GM23338 (cell line): ENCODE results near the gene RNF2. TPM values are rescaled to one million over a fixed set of nuclear protein-coding genes. Genes with fewer than 3 reads are reported as not detected.

Source experiments
- CREB1 ChIP-seq: fragments of 250-450 bp; sonication (Bioruptor Pico); IDR thresholded peaks from 2 replicates; pipeline ENCODE4 v1.5.0; 2020; ENCODE audit warnings: low read depth, mild to moderate bottlenecking, moderate library complexity
- JUNB ChIP-seq: IDR thresholded peaks from one replicate; pipeline ENCODE4 v1.6.1; 2016; ENCODE audit warnings: antibody characterized with exemption; ENCODE audit not compliant: unreplicated experiment
- STAT1 ChIP-seq: IDR thresholded peaks from one replicate; pipeline ENCODE4 v1.6.1; 2016; ENCODE audit warnings: antibody characterized with exemption; ENCODE audit not compliant: unreplicated experiment
- ZNF114 ChIP-seq: fragments of 250-450 bp; sonication (Bioruptor Pico); IDR thresholded peaks from 2 replicates; pipeline ENCODE4 v1.5.0; 2020; ENCODE audit warnings: mild to moderate bottlenecking, moderate library complexity
- ZNF331 ChIP-seq: fragments of 250-450 bp; sonication (Bioruptor Pico); IDR thresholded peaks from 2 replicates; pipeline ENCODE4 v1.5.0; 2020; ENCODE audit warnings: low read depth, mild to moderate bottlenecking, moderate library complexity
- polyA plus RNA-seq: library from polyadenylated mRNA; unstranded; fragments of >200 nt; fragmentation: Nextera tagmentation; extraction: Ambion mirVana; gene quantifications from 2 replicates; pipeline ENCODE4 v1.2.1, GENCODE V29; 2016
- total RNA-seq: library from RNA; depleted of rRNA; stranded (reverse); fragments of >200 nt; shearing (Covaris generic); gene quantifications from 2 replicates; pipeline ENCODE4 v1.2.3, GENCODE V29; 2014
- TF ChIP-seq, protein P1 (sequence below): fragments of 250-450 bp; sonication (Bioruptor Pico); IDR thresholded peaks from 2 replicates; pipeline ENCODE4 v1.5.0; 2020; ENCODE audit warnings: mild to moderate bottlenecking, moderate library complexity
- TF ChIP-seq, protein P2 (sequence below): IDR thresholded peaks from one replicate; pipeline ENCODE4 v1.6.1; 2018; ENCODE audit warnings: antibody characterized with exemption; ENCODE audit not compliant: unreplicated experiment
- TF ChIP-seq, protein P3 (sequence below), 2 experiments: fragments of 200-600 bp in 1 of 2; sonication (generic) in 1 of 2; conservative IDR thresholded peaks; 2 replicates each; pipeline versions ENCODE4 v1.5.1 to v1.6.1; 2016 to 2017; ENCODE audit warnings: antibody characterized with exemption in 2 of 2, low read depth in 2 of 2, mild to moderate bottlenecking in 2 of 2, moderate library complexity in 1 of 2

The RNF2 gene
- total and polyA plus RNA-seq, 2 experiments from 2014 or later: 33.3 to 51.4 TPM

DNA sequence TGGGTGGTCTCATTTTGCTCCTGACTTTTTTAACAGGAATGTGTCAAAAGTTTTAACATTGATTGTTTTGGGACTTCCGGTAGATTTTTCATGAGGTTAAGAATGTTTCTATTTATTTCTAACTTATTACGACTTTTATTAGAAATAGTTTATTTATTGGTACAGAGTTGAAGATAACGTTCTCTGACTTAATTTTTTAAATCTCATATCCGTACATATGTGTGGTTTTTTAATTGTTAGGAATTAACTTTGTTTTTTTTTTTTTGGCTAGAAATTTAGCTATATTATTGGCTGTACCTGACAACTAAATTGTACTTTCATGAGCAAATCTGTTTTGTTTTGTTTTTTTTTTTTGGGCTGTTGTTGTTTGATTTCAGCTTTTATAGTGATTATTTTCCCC, 32.0 kb downstream of the RNF2 start (continued):
- TF ChIP-seq, protein P1, sequence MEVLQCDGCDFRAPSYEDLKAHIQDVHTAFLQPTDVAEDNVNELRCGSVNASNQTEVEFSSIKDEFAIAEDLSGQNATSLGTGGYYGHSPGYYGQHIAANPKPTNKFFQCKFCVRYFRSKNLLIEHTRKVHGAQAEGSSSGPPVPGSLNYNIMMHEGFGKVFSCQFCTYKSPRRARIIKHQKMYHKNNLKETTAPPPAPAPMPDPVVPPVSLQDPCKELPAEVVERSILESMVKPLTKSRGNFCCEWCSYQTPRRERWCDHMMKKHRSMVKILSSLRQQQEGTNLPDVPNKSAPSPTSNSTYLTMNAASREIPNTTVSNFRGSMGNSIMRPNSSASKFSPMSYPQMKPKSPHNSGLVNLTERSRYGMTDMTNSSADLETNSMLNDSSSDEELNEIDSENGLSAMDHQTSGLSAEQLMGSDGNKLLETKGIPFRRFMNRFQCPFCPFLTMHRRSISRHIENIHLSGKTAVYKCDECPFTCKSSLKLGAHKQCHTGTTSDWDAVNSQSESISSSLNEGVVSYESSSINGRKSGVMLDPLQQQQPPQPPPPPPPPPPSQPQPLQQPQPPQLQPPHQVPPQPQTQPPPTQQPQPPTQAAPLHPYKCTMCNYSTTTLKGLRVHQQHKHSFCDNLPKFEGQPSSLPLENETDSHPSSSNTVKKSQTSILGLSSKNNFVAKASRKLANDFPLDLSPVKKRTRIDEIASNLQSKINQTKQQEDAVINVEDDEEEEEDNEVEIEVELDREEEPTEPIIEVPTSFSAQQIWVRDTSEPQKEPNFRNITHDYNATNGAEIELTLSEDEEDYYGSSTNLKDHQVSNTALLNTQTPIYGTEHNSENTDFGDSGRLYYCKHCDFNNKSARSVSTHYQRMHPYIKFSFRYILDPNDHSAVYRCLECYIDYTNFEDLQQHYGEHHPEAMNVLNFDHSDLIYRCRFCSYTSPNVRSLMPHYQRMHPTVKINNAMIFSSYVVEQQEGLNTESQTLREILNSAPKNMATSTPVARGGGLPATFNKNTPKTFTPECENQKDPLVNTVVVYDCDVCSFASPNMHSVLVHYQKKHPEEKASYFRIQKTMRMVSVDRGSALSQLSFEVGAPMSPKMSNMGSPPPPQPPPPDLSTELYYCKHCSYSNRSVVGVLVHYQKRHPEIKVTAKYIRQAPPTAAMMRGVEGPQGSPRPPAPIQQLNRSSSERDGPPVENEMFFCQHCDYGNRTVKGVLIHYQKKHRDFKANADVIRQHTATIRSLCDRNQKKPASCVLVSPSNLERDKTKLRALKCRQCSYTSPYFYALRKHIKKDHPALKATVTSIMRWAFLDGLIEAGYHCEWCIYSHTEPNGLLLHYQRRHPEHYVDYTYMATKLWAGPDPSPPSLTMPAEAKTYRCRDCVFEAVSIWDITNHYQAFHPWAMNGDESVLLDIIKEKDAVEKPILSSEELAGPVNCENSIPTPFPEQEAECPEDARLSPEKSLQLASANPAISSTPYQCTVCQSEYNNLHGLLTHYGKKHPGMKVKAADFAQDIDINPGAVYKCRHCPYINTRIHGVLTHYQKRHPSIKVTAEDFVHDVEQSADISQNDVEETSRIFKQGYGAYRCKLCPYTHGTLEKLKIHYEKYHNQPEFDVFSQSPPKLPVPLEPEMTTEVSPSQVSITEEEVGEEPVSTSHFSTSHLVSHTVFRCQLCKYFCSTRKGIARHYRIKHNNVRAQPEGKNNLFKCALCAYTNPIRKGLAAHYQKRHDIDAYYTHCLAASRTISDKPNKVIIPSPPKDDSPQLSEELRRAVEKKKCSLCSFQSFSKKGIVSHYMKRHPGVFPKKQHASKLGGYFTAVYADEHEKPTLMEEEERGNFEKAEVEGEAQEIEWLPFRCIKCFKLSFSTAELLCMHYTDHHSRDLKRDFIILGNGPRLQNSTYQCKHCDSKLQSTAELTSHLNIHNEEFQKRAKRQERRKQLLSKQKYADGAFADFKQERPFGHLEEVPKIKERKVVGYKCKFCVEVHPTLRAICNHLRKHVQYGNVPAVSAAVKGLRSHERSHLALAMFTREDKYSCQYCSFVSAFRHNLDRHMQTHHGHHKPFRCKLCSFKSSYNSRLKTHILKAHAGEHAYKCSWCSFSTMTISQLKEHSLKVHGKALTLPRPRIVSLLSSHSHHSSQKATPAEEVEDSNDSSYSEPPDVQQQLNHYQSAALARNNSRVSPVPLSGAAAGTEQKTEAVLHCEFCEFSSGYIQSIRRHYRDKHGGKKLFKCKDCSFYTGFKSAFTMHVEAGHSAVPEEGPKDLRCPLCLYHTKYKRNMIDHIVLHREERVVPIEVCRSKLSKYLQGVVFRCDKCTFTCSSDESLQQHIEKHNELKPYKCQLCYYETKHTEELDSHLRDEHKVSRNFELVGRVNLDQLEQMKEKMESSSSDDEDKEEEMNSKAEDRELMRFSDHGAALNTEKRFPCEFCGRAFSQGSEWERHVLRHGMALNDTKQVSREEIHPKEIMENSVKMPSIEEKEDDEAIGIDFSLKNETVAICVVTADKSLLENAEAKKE: no peak
- no peak for TF ChIP-seq STAT1
- TF ChIP-seq CREB1: no peak
- TF ChIP-seq, protein P2, sequence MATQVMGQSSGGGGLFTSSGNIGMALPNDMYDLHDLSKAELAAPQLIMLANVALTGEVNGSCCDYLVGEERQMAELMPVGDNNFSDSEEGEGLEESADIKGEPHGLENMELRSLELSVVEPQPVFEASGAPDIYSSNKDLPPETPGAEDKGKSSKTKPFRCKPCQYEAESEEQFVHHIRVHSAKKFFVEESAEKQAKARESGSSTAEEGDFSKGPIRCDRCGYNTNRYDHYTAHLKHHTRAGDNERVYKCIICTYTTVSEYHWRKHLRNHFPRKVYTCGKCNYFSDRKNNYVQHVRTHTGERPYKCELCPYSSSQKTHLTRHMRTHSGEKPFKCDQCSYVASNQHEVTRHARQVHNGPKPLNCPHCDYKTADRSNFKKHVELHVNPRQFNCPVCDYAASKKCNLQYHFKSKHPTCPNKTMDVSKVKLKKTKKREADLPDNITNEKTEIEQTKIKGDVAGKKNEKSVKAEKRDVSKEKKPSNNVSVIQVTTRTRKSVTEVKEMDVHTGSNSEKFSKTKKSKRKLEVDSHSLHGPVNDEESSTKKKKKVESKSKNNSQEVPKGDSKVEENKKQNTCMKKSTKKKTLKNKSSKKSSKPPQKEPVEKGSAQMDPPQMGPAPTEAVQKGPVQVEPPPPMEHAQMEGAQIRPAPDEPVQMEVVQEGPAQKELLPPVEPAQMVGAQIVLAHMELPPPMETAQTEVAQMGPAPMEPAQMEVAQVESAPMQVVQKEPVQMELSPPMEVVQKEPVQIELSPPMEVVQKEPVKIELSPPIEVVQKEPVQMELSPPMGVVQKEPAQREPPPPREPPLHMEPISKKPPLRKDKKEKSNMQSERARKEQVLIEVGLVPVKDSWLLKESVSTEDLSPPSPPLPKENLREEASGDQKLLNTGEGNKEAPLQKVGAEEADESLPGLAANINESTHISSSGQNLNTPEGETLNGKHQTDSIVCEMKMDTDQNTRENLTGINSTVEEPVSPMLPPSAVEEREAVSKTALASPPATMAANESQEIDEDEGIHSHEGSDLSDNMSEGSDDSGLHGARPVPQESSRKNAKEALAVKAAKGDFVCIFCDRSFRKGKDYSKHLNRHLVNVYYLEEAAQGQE: no peak
- no peak for TF ChIP-seq ZNF114
- no peak for TF ChIP-seq JUNB
- no peak for TF ChIP-seq ZNF331
- TF ChIP-seq, protein P3, sequence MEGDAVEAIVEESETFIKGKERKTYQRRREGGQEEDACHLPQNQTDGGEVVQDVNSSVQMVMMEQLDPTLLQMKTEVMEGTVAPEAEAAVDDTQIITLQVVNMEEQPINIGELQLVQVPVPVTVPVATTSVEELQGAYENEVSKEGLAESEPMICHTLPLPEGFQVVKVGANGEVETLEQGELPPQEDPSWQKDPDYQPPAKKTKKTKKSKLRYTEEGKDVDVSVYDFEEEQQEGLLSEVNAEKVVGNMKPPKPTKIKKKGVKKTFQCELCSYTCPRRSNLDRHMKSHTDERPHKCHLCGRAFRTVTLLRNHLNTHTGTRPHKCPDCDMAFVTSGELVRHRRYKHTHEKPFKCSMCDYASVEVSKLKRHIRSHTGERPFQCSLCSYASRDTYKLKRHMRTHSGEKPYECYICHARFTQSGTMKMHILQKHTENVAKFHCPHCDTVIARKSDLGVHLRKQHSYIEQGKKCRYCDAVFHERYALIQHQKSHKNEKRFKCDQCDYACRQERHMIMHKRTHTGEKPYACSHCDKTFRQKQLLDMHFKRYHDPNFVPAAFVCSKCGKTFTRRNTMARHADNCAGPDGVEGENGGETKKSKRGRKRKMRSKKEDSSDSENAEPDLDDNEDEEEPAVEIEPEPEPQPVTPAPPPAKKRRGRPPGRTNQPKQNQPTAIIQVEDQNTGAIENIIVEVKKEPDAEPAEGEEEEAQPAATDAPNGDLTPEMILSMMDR (conservative IDR thresholded peaks at IDR 0.05; ENCODE audit: low read depth in 2 of 2): no peak
